ENCODE data around the gene SREBF2.

The SREBF2 gene

GRCh38 chr22:41923595-41924276 lies 90.8 kb downstream of the SREBF2 start:
- no peak for FAIRE-seq

GRCh38 chr22:41925783-41926460 lies 93.0 kb downstream of the SREBF2 start:
- no peak for FAIRE-seq

GRCh38 chr22:41927813-41928212 lies 94.9 kb downstream of the SREBF2 start:
- no peak for FAIRE-seq

- no peak for FAIRE-seq
Observed at GRCh38 chr22:41928593-41929417, 95.9 kb downstream of the SREBF2 start.

GRCh38 chr22:41929418-41929810 lies 96.5 kb downstream of the SREBF2 start:
- FAIRE-seq, result no peak

GRCh38 chr22:41931701-41932269 lies 98.9 kb downstream of the SREBF2 start:
- FAIRE-seq, result no peak

GRCh38 chr22:41932353-41932752 lies 99.4 kb downstream of the SREBF2 start:
- no peak for FAIRE-seq

GRCh38 chr22:41933411-41934177 lies 100.7 kb downstream of the SREBF2 start:
- no peak for FAIRE-seq

- no peak for FAIRE-seq
Observed at GRCh38 chr22:41934284-41935014, 101.5 kb downstream of the SREBF2 start.

- no peak for FAIRE-seq
Observed at GRCh38 chr22:41935015-41935351, 102.1 kb downstream of the SREBF2 start.

- no peak for FAIRE-seq
Observed at GRCh38 chr22:41935509-41935908, 102.6 kb downstream of the SREBF2 start.

- FAIRE-seq, result no peak
Observed at GRCh38 chr22:41936894-41937169, 103.9 kb downstream of the SREBF2 start.

- FAIRE-seq, result no peak
Observed at GRCh38 chr22:41939981-41940831, 107.3 kb downstream of the SREBF2 start.

- FAIRE-seq, result peak; percentile 32
Observed at GRCh38 chr22:41940832-41941765, 108.2 kb downstream of the SREBF2 start.

- no peak for FAIRE-seq
Observed at GRCh38 chr22:41943661-41944209, 110.8 kb downstream of the SREBF2 start.

- FAIRE-seq, result peak; percentile 96
Observed at GRCh38 chr22:41946629-41947423, 113.9 kb downstream of the SREBF2 start, which contains the start of gene CENPM. Gene CENPM (minus strand): TSS chr22:41947152. CDS start chr22:41947076, 76 bp downstream.

- no peak for FAIRE-seq
Observed at GRCh38 chr22:41947424-41948080, 114.6 kb downstream of the SREBF2 start.

GRCh38 chr22:41948142-41948541 lies 115.2 kb downstream of the SREBF2 start:
- FAIRE-seq, result no peak
